Measurements from ENCODE around the gene NFYC.
"Not testable (repeated sequence)": the region's sequence is repeated elsewhere in the genome, so short reads cannot be mapped to it uniquely, and the experiment has no call there.

Gene NFYC

DNA sequence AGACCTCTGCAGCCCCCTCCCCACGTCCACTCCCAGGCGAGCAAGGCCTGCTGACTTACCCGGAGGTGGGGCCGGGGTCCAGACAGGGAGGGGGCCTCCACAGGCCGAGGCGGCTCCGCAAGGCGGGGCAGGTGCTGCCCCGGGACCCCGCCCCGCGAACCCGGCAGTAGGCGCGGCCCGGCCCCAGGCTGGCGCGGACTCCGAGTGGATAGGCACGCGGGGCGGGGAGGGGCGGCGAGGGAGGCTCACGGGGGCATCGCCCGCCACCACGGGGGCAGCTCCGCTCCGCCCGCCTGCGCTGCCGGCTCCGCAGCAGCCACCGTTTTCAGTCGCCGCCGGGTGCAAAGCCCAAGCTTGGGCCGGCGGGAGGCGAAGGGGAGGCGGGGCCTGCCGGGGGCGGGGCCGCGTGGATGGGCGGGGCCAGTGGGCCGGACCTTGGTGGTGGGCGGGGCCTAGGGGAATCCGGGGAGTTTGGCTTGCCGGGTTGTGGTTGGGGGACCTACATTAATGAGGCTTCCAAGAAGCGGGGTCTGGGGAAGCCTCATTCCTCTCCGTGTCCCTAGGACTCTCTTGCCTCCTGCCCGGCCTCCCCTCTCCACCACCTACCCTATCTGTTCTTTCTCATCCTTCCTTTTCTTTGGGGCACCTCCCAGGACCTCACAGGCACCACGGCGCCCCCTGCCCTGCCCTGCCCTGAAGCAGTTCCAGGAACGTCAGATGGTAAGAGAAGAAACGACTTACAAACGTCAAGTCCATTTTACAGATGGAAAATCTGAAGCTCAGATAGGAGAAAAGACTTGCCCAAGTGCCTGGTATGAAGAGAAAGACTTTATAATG is 26.0 kb upstream of the NFYC start, which contains the start of gene RIMS3:
RIMS3 (minus strand) TSS at position 348 of the 837 bp plus-strand sequence. CDS start 23,757 bp downstream, outside the sequence.
- DNase-seq, result peak; percentile 79

DNA sequence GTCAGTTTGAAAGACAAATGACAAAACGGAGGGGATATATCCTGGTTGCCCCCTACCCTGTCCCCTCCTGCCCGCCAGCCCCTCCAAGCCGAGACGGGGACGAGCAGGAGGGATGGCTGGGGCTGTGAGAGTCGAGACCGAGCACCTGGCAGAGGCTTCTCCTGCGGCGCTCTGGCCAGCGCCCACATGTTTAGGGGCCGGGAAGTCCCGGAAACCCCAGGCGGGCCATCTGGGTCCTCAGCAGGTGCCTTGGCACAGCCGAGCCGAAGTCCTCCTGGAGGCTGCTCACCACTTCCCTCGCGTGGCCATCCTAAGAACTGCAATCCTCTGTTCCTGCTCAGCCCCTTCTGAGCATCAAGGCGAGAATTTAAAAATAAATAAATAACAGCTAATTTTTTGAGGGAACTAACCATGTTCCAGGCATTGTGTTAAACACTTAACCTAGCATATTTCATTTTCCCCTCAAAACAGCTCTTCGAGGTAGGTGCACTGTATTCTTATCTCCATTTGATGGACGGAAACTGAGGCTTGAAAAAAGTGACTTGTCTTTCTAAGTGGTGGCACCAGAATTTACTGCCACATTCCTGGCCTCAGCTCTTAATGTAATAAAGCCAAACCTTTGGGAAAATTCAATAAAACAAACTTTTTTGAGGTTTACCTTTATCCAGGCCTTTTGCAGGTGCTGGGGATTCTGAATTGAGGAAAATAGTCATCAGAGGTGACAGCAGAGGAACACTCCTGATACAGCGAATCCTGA is 22.6 kb upstream of the NFYC start:
- DNase-seq, result peak; percentile 82

DNA sequence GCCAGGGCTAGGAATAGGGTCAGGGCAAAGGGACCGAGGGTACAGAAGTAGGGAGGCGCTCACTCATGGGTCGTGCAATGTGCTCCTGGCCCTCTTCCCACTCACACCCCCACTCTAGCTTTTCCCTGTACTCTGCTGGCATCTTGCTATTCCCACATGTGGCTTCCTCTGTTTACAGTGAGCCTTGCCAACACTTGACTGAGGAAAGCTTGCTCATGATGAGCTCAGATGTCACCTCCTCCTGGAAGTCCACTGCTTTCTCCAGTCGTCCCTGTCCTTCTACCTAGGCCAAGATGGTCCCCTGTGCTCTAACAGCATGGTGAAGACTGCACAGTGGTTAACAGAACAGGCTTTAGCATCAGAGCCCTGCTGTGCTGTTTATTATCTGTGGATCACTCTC is 18.1 kb upstream of the NFYC start:
- no peak for DNase-seq

DNA sequence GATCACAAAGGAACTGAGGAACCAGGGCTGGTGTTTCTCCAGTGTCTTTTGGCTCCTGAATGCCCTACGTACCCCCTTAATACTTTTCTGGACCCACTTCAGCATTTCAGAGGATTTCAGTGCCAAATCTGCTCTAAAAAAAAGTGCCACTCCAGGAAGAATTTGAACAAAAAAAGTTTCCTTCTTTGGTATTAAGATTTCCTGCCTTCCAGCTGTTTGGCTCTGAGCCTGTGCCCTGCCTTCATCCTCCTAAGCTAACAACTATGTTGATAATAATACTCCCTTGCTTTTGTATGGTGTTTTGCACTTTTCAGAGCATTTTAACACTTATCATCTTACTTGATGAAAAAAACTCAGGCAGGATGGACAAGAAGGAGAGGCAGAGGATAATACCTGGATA is 15.0 kb upstream of the NFYC start:
- DNase-seq, result no peak

DNA sequence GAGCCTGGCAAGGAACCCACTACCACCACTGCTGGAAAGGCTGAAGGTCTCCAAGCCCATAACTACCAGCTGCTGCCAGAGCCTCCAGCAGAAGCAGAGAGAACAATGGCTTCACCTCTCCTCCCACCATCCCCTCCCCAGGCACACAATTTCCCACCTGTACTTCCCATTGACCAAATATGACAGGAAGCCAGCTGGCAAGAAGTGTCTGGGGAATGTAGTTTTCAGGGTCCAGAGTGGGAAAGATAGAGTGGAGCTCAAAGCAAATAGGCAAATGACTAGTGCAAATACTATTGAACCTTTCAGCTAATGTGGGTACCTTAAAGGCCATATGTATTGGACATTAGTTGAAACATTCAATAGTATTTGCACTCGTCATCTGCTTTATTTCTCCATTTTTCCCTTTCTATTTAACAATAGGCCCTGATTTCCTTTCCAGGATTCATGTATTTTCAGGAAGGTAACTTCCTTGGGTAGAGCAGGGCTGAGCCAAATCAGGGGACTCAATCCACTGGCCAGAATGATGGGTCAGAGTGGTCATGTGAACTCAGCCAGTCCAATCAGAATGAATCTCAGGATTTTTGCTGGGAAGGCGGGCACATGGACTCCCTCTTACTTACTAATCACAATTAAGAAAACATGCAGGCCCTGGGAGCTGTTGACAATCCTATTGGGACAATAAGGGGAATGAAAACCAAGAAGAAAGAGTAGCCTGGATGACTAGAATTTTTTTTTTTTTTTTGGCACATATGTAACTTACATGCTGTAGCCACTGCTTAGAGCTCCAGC is 12.1 kb upstream of the NFYC start:
- DNase-seq, result no peak

DNA sequence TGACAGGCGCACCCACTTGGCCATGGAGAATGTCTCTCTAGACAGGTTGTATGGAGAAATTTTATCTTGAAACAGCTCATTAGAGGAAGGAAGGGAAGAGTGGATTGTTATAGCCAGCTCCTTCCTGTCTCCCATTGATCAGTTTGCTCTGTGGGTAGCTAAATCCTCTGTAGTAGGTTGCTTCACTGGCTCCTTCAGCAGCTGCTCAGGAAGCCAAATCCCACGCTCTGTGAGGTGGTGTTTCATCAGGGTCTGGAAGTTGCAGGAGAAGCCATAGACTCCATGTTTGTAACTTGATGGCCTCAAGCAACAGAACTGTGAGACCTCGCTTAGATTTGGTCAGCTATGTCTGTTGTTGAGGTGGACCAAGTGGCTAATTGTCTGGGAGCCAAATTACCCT is 6.8 kb upstream of the NFYC start:
- no peak for DNase-seq

DNA sequence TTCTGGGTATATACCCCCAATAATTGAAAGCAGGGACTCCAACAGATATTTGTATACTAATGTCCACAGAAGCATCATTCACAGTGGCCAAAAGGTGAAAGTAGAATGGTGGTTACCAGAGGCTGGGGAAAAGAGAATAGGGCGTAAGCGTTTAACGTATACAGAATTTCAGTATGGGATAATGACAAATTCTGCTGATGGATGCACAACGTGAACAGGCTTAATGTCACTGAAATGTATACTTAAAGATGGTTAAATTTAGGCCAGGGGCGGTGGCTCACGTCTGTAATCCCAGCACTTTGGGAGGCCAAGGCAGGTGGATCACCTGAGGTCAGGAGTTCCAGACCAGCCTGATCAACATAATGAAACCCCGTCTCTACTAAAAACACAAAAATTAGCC is 4.4 kb upstream of the NFYC start:
- no peak for DNase-seq

DNA sequence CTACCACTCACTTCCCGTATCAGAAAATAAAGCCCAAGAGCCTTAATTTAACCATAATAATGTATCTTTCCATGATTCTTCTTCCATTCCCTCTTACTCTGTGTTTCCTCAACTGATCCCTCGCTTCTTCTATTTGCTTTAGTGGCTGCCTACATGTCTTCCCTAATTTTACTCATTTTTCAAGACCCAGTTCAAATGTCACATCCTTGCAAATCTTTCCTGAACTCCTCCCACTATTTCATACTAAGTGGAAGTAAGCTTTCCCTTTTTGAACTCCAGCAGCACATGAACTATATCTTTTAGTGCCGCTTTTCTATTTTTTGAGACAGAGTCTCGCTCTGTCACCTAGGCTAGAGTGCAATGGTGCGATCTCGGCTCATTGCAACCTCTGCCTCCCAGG is 3.8 kb upstream of the NFYC start:
- DNase-seq, result no peak

DNA sequence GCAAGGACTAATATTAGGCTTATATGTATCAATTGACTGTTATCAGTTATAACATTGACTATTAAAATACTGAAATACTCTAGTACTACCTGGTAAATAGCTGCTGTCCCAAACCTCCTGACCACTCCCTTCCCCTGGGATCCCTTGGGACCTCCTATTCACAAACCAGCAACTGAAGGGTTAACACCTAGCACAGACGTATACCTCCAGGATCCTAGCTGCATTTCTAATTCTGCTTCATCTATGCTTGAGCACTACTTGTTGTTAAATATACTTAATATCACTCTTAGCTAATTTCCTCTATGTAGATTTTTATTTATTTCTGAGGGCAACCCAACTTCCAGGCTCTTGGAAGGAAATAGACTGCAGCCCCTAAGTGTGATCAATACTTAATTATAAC is 1.8 kb upstream of the NFYC start:
- no peak for DNase-seq

DNA sequence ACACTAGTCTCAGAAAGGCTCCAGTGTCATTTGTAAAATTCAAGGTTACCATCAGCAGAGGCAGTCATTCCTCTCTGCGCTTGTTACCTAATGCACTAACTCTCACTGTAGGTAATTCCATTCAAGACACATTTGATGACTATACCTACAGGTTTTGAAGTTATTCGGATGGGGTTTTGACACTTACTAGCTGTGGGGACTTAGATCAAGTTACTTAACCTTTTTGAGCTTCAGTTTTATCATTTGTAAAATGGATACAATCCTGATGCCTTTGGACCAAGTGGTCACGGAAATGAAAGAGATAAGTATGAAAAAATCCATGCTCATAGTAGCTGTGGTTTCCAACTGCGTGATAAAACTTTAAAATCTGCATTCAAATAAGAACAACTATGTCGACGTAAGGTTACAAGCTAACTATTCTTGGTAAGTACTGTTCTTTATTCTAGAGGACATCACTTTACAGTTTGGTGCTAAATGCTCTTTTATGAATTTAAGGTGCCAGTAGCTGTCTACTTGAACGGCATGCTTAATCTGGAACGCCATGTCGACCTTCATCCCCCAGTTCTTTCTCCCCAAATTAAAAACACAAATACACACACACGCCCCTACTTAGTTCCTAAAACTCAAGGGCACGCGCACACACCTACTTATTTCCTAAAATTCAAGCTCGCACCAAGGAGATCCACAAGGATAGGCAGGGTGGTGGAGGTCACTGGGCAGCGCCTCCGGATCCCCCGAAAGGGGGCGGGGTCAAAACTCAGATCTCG is 550 bp upstream of the NFYC start:
- no peak for DNase-seq

DNA sequence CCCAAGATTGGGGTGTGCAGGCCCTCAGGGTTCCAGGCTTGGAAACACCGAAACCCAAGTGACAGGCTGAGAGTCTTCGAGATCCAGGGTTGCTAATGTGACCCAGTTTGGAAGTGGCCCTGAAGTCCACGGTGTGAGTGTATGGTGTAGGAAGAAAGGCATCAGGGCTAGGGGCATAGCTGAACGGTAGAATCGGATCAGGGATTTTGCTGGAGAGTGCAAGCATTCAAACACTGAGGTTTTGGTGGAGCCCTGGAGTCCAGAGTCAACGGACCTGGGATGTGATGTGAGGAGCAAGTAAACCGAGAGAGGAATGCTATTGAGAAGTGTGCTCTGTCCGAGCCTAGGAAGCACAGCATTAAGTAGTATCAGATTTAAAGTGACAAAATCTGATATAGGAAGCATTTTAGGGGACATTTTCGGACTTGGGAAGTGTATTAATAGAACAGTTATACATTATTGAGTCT is 958 bp downstream of the NFYC start:
- DNase-seq, result no peak

DNA sequence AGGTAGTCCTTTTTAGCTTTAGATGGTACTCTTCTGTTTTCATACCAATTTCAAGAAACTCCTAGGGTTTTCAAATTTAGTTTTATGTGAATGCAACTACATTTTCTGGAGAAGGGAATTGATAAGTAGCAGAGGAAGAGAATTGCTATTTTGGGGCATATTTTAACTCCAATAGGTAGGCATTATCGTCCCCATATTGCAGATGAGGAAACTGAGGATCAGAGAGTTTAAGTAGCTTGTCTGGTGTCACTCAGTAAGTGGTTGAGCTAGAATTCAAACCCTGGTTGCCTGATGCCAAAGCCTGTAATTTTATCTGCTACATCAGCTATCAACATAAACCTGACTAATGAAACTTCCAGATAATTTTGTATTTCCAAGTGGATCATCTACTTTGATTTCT is 1.9 kb downstream of the NFYC start:
- no peak for DNase-seq

DNA sequence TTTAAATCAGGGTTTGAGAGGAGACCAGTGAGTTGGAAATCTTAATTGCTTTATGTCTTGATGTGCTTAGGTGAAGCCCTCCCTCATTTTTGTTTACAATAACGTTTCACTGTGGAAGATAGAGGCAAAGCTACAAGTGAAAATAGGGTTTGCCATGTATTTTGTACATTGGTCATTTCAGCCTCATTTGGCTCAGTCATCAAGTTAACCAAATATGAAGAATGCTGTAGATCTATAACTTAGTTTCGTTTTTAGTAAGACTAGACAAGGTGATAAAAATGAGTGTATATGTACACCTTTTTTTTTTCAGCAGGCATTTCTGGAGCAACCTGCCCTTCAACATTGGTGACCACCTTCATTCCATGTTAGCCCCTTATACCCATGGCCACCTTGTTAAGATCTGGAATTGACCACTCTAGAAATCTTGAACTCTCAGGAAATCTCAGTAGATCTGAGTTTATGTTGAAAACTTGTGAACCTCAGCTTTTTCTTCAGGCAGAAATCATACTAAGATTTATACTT is 2.9 kb downstream of the NFYC start:
- no peak for DNase-seq

DNA sequence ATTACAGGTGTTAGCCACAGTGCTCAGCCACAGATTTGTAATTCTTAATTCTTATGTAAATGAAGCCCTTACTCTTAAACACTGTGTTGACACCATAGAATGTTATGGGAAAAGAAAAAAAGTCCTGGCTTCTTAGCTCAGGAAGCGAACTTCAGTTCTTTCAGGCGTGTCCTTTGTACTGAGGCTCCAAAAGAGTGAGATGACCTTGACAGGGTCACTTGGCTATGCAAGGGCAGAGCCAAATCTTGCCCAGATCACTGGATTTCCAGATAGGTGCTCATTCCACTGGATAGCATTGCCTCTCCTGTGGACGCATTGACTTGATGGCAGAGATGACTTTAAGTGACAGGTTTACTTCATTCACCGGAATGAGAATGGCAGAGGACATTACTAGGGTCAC is 4.8 kb downstream of the NFYC start:
- DNase-seq, result no peak

DNA sequence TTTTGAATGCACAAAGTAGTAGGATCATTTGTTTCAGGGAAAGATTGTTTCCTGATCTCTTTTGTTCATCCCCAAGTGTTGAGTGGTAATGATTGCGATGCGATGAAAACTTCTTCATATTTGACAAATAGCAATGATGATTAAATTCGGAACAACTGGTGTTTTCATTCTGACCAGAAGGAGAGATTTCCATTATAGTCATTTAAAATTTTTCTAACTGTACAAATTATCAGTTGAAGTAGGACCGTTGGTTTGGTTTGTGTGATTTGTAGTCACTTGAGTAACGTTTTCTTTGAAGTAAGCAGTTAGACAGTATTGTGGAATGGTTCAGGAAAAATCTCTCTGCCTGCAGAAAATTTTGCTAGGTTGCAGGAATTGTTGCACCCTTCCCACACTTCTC is 5.9 kb downstream of the NFYC start:
- DNase-seq, result no peak

DNA sequence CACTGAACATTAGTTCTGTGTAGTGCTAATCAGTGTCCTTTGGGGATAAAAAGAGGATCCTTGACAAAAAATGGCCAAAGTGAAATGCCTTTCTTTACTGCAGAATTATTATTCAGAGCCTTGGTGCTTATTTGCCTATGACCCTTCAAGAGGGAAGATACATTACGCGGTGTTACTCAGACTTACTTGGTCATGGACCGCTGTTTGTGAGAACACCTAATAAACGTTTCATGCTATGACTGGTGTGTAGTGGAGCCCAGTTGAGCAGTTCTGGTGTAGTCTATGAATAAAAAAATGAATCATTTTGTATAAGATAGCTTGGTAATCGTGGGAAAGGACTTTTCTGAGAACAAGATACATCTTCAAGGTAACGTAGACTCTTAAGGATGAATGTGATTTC is 8.3 kb downstream of the NFYC start:
- no peak for DNase-seq

DNA sequence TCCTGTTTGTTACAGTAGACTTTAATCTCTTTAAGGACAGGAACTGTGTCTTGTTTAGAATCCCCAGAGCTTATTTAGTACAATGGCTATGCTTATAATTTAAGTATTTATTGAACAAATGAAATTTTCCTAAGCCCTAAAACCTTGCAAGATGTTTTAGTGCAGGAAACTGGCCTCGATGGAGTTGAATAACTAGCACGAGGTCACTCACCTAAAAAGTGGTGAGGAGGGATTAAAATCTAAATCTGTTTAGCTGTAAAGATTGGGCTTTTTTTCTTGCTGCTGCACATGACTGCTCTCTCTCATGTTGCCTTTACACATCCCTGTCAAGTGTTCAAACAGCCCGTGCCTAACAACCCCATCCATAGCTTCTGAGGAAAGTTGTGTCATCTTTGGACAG is 10.2 kb downstream of the NFYC start:
- DNase-seq, result no peak

DNA sequence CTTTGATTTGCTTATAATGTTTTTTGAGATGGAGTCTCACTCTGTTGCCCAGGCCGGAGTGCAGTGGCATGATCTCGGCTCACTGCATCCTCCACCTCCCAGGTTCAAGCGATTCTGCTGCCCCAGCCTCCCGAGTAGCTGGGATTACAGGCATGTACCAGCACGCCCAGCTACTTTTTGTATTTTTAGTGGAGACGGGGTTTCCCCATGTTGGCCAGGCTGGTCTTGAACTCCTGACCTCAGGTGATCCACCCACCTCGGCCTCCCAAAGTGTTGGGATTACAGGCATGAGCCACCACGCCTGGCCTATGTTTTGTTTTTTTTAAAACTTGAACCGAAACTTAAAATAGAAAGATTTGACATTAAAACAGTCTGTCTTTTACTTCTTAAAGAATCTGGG is 11.3 kb downstream of the NFYC start:
- DNase-seq, result not testable (repeated sequence)

DNA sequence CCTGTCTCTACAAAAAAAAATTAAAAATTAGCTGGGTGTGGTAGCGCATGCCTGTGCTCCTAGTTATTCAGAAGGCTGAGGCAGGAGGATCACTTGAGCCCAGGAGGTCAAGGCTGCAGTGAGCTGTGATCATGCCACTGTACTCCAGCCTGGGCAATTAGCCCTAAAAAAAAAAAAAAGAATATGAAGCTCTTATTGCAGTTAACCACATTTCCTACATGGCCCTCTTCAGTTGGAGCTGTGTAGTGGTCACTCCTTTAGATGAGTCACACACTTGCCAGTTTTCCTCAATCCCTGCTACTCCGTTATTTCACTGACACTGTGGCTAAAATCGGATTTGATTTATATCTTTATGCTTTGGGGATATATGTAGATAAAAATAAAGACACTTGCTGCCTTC is 11.8 kb downstream of the NFYC start:
- DNase-seq, result no peak

DNA sequence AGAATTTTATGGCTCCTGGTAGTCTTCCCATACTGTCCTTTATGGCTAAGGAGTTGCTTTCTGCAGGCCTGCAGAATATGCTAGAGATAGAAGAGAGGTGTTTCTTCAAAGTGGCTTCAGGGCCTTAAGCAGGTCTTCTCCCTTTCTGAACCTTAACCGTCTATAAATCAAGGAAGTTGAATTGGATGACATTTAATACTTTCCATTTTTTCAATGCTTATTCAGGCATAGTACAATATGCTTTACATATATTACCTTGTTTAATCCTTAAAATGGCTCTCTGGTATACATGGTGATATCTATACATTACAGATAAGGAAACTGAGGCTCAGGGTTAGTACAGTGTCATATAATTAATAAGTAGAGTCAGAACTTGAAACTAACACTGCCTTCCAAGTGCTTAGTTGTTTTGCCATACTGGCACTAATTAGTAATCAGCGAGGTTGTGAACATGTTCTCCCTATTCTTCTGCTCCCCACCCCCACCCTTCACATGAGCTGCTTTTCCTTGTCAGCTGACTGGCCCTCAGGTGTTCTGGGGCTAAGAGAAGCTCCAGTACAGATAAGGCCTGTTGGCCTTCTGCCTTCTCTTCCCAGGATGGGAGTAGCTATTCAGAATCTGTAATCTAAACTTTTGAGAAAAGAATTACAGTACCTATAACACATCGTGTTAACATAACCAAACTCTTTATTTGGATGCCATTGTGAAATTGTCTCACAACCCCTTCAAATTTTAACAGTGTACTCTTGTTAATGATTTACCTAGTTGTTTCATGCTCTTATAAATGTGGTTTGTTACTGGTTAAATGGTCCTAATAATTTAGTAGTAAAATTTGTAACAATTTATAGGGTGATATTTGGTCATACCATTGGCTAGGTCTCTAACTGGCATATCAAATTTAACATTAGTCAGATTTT is 13.6 kb downstream of the NFYC start:
- DNase-seq, result no peak

DNA sequence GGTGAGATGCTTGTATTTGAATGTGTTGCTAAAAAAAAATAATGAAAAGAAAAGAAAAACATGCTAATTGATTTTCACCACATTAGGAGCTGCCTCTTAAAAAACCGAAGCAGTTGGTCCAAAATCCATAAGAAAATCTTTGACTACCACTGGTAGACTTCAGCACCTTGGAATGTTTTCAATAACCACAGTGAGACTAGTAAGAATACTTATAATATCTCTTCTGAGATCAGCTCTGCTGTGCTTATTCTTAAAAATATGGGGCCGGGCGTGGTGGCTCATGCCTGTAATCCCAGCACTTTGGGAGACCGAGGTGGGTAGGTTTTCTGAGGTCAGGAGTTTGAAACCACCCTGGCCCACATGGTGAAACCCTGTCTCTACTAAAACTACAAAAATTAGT is 15.1 kb downstream of the NFYC start:
- no peak for DNase-seq
